DND-41 (cell line): Measurements from ENCODE around the gene SPESP1.

Source experiments
- ATAC-seq: fragments of 200-7000 bp; cut with Tn5 transposase; 3 replicates; pipeline ENCODE4 v1.9.1; 2021; ENCODE audit warnings: low read depth; ENCODE audit not compliant: insufficient read depth
- DNase-seq: peaks from one replicate; pipeline ENCODE4 v3.0.0-alpha.2; 2020
- H2AFZ ChIP-seq: 2 replicates; pipeline ENCODE4 v1.6.0; 2012; ENCODE audit warnings: low read depth, low read length
- H3K27ac ChIP-seq: 2 replicates; pipeline ENCODE4 v1.5.1; 2012; ENCODE audit warnings: low read length, inconsistent platforms
- H3K27me3 ChIP-seq: fragments of 200-600 bp; sonication (generic); 2 replicates; pipeline ENCODE4 v1.6.0; 2012; ENCODE audit warnings: low read length, mild to moderate bottlenecking, inconsistent platforms; ENCODE audit not compliant: insufficient read depth, poor library complexity
- H3K36me3 ChIP-seq: 2 replicates; pipeline ENCODE4 v1.5.1; 2012; ENCODE audit warnings: low read length, inconsistent platforms; ENCODE audit not compliant: insufficient read depth
- H3K4me1 ChIP-seq: 2 replicates; pipeline ENCODE4 v1.5.1; 2012; ENCODE audit warnings: mild to moderate bottlenecking, low read length; ENCODE audit not compliant: insufficient read depth
- H3K4me2 ChIP-seq: 2 replicates; pipeline ENCODE4 v1.6.0; 2012; ENCODE audit warnings: mild to moderate bottlenecking, moderate library complexity, low read length, inconsistent platforms; ENCODE audit not compliant: insufficient read depth
- H3K4me3 ChIP-seq, 2 experiments: fragments of 200-600 bp in 1 of 2; shearing (Covaris generic) in 1 of 2; 2 replicates each; pipeline ENCODE4 v1.5.1; 2012 to 2016; ENCODE audit warnings: inconsistent platforms in 2 of 2, low read length in 2 of 2, mild to moderate bottlenecking in 2 of 2, low read depth in 1 of 2, moderate library complexity in 1 of 2
- H3K79me2 ChIP-seq: 2 replicates; pipeline ENCODE4 v1.6.0; 2012; ENCODE audit warnings: low read length, inconsistent platforms; ENCODE audit not compliant: insufficient read depth
- H3K9ac ChIP-seq: 2 replicates; pipeline ENCODE4 v1.6.0; 2012; ENCODE audit warnings: low read depth, mild to moderate bottlenecking, inconsistent platforms, low read length, moderate library complexity
- H3K9me3 ChIP-seq: 2 replicates; pipeline ENCODE4 v1.5.1; 2012; ENCODE audit warnings: low read length, moderate library complexity, mild to moderate bottlenecking, inconsistent platforms; ENCODE audit not compliant: insufficient read depth, severe bottlenecking
- H4K20me1 ChIP-seq: 2 replicates; pipeline ENCODE4 v1.6.0; 2012; ENCODE audit warnings: low read length; ENCODE audit not compliant: insufficient read depth
- CTCF ChIP-seq: IDR thresholded peaks from 2 replicates; pipeline ENCODE4 v1.5.1; 2012; ENCODE audit warnings: borderline replicate concordance, low read length, moderate library complexity, mild to moderate bottlenecking; ENCODE audit not compliant: poor library complexity, severe bottlenecking; ENCODE audit errors: extremely low read depth
- EZH2 ChIP-seq: IDR thresholded peaks from 3 replicates; pipeline ENCODE4 v1.6.1; 2012; ENCODE audit warnings: borderline replicate concordance, low read depth, mild to moderate bottlenecking, moderate library complexity, low read length, inconsistent platforms; ENCODE audit not compliant: severe bottlenecking

The SPESP1 gene

GRCh38 chr15:68992696-68993095, 62.4 kb downstream of the SPESP1 start:
- H3K27me3 ChIP-seq, result peaks cover 3% of the 10 kb centered on the region
- no peak overlapping the region for H3K4me3 ChIP-seq
- H3K9me3 ChIP-seq, result no peaks in the 10 kb centered on the region
- H3K36me3 ChIP-seq, result no peaks in the 10 kb centered on the region
- no peak overlapping the region for H2AFZ ChIP-seq
- H3K79me2 ChIP-seq, result no peaks in the 10 kb centered on the region
- no peak overlapping the region for H3K27ac ChIP-seq
- DNase-seq, result no peak
- TF ChIP-seq EZH2 (no peak), CTCF (no peak)
- no peak for ATAC-seq
- H4K20me1 ChIP-seq, result no peaks in the 10 kb centered on the region
- no peak overlapping the region for H3K4me2 ChIP-seq
- no peak overlapping the region for H3K9ac ChIP-seq
- H3K4me1 ChIP-seq, result no peaks in the 10 kb centered on the region

GRCh38 chr15:68993276-68993675, 63.0 kb downstream of the SPESP1 start:
- DNase-seq (no peak), ATAC-seq (no peak)
- H3K4me2 ChIP-seq, result no peak overlapping the region
- H3K27me3 ChIP-seq, result peaks cover 3% of the 10 kb centered on the region
- no peak for TF ChIP-seq CTCF
- no peak for TF ChIP-seq EZH2
- H3K27ac ChIP-seq, result no peak overlapping the region
- H3K9ac ChIP-seq, result no peak overlapping the region
- no peaks in the 10 kb centered on the region for H3K79me2 ChIP-seq
- no peaks in the 10 kb centered on the region for H3K9me3 ChIP-seq
- no peaks in the 10 kb centered on the region for H4K20me1 ChIP-seq
- H2AFZ ChIP-seq, result no peak overlapping the region
- no peaks in the 10 kb centered on the region for H3K4me1 ChIP-seq
- H3K36me3 ChIP-seq, result no peaks in the 10 kb centered on the region
- H3K4me3 ChIP-seq, result no peak overlapping the region

- Histone ChIP-seq H3K9me3 (no peaks in the 10 kb centered on the region), H3K4me3 (no peak overlapping the region), H3K27ac (no peak overlapping the region), H3K4me1 (no peaks in the 10 kb centered on the region), H3K27me3 (peaks cover 5% of the 10 kb centered on the region), H3K36me3 (no peaks in the 10 kb centered on the region), H4K20me1 (no peaks in the 10 kb centered on the region), H3K79me2 (no peaks in the 10 kb centered on the region), H3K9ac (no peak overlapping the region), H3K4me2 (no peak overlapping the region), H2AFZ (no peak overlapping the region)
- DNase-seq, result no peak
- ATAC-seq, result no peak
- TF ChIP-seq CTCF (no peak), EZH2 (no peak)
Measured at GRCh38 chr15:68994149-68994548, 63.8 kb downstream of the SPESP1 start.
